Heart left ventricle (tissue), 13 donors: Measurements from ENCODE around the gene ARHGAP24.

Experiments
- POLR2A ChIP-seq, 2 donors: fragments of 450-650 bp; IDR thresholded peaks; one replicate each; pipeline ENCODE4 v1.6.1; 2017; ENCODE audit warnings: antibody characterized with exemption in 2 of 2, mild to moderate bottlenecking in 2 of 2, moderate library complexity in 2 of 2
- TF ChIP-seq, protein P1 (sequence below), 12 donors: fragments of 200-600 bp; sonication (generic) in 4 of 12; IDR thresholded peaks; one replicate each; pipeline versions ENCODE4 v1.5.0 to v1.8.0; 2018 to 2022; ENCODE audit warnings: antibody characterized with exemption in 12 of 12, mild to moderate bottlenecking in 5 of 12
- donor health status: ischemic (EF 13 %, LVEDD 7.1; RV severe dilation, severe dysfunction).
- donor health status: DM: no; HTN: yes; CAD: no.
- donor health status: DM: no; HTN: no; CAD: no.
- donor health status: ischemic (EF 25% LVEDD 6.9; RV normal size, moderate dysfunction).
- donor health status: ischemic (EF 25% LVEDD 5.7; RV mildly dilated, moderate dysfunction).
- donor health status: ischemic (EF 35%, LVEDD 5.7; RV mildly dilated, moderate dysfunction).
- donor health status: nonischemic (EF 11% LVEDD 7.7; RV severe dilation, severe dysfunction).
- donor health status: DM: yes; HTN: yes; CAD: no.
- donor health status: PGD.
- donor health status: ischemic (EF 29% LVEDD 5.4; RV normal size, mild dysfunction).
- donor health status: nonischemic (EF 23%, LVEDD 6.1; RV moderate dilation, normal function).

DNA sequence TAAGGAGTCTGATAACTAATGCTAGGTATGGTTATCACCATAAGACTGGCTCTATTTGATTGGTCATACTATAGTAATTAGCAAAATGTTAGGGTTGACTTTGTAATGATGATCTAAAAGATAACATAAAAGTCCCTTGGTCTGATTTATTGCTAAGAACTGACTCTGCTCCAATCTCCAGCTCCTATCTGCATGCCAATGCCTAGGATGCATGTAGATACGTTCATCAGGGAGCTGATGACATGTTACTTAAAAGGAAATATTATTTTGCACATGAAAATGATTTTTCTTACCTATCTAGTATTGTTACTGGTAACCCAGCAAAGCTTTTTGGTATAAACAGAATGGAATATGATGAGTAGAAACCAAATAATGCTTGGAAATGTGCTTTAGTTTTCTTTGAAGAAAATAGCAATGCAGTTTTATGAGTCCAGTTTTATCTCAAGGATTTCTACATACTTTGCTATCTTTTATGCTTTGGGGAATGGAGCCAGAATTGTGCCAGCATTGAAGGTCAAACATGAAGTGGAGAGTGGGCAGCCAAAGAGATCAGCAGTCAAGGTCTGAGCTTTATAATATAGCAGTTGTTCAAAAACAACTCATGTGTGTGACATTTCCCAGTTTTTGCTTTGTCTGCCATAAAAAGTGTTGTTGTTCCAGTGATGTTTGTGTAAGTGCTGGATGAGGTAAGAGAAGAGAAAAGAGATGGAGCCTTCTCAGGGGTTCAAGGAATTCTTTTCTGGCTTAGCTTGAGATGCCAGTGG, 121.0 kb downstream of the ARHGAP24 start:
- TF ChIP-seq, protein P1, sequence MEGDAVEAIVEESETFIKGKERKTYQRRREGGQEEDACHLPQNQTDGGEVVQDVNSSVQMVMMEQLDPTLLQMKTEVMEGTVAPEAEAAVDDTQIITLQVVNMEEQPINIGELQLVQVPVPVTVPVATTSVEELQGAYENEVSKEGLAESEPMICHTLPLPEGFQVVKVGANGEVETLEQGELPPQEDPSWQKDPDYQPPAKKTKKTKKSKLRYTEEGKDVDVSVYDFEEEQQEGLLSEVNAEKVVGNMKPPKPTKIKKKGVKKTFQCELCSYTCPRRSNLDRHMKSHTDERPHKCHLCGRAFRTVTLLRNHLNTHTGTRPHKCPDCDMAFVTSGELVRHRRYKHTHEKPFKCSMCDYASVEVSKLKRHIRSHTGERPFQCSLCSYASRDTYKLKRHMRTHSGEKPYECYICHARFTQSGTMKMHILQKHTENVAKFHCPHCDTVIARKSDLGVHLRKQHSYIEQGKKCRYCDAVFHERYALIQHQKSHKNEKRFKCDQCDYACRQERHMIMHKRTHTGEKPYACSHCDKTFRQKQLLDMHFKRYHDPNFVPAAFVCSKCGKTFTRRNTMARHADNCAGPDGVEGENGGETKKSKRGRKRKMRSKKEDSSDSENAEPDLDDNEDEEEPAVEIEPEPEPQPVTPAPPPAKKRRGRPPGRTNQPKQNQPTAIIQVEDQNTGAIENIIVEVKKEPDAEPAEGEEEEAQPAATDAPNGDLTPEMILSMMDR (IDR thresholded peaks at IDR 0.05), result no peak
- TF ChIP-seq POLR2A (IDR thresholded peaks at IDR 0.05), result no peak
